ENCODE results near the gene PRR5.

Gene PRR5

DNA sequence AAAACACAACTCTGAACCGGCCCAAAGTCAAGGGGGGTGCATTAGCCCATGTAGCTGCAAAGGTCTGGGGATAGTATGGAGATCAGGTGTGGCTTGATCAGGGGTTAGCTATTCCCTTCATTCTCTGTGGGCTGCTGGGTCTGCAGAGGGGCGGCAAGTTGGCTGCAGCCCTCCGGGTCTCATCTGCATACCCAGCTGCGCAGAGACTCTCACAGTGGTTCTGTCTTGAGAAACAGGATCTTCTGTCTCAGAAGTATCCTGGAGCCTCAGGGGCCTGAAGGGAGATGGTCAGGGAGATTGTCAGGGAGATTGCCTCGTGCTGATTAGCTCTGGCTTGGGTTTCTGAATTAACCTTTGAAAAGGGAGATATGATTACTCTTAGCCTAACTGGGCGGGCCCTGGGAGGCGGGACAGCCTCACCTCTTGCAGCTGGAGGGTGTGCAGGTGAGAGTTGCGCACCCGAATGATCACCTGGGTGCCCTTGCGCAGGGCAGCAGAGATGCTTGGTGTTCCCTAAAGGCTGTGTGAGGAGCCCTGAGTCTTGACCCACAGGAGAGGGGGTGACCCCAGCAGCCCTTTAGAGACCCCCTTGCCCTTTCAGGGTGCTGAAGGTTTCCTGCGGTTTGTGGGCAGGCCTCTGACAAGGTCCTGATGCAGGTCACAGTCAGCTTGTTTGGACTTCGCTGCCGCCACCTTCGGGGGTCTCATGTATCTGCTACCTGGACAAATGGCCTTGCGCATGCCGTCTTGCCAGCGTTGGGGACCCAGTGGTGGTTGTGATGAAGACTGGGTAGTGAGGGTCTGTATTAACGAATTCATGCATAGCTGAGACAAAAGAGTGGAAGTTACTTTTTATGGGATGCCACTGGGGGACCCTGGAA is 57.7 kb downstream of the PRR5 start:
- DNase-seq = no peak

DNA sequence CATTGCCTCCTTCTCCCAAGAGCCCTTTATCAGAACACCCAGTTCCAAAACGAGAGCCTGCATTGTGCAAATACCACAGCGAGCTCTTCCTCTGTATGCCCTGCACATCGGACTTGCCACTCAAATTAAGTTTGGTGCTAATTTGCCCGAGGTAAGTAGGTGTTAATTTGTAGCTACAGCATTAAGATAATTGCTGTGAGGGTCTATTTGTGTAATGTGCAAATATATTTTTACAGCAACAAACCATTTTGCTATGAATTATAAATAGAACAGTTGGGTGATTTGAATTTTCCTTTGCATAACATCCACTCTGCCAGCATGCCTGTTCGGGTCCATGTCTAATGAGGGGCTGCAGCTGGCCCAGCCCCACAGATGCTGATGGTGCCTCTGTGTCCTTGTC is 58.5 kb downstream of the PRR5 start:
- no peak for DNase-seq

DNA sequence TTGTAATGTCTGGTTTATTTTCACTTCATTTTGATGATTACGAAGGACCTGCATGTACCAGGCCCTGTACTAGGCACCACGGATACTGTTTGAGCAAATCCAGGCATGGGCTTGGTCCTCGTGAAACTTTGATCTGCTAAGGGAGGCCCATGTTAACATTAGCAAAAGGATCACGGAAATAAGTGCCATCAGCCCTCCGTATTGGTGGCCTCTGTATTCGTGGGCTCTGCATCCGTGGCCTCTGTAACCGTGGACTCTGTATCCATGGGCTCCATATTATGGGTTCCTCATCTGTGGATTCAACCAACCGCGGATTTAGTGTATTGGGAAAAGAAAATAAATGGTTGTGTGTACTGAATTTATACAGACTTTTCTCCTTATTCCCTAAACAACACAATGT is 59.0 kb downstream of the PRR5 start:
- no peak for DNase-seq

DNA sequence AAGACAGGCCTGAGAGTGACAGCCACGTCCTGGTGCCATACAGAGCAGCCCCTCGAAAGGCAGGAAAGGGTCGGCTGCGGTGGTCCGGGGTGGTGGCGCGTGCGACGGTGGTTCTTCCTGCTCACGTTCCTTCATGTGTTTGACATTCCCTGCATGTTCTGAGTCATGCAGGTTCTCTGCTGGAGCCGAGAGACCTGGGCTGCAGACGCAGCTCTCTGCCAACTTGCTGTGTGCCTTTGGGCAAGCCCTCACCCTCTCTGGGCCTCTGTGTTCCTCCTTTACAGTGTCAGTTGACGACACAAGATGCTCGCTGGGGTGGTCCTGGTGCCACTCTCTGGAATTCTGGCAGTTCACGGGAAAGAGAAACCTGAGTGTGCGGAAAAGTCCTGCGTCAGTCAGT is 62.4 kb downstream of the PRR5 start:
- no peak for DNase-seq

DNA sequence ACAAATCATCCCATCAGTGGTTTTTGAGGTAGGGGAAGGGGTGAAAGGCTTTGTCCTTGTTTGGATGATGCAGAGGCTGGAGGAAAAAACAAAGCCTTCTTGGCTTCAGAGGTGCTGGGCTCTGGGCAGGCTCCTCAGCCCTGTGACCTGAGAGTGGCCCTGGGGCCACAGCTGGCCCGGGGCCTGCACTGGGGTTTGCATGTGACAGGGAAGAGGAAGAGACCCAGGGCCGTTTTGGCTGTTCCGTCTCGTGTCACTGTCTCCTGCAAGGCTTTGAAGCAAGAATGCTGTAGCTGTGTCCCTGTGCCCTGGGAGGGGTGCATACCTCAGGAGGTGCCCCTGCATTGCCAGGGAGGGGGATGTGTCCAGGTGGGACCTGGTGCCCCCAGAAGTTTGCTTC is 63.0 kb downstream of the PRR5 start:
- no peak for DNase-seq

DNA sequence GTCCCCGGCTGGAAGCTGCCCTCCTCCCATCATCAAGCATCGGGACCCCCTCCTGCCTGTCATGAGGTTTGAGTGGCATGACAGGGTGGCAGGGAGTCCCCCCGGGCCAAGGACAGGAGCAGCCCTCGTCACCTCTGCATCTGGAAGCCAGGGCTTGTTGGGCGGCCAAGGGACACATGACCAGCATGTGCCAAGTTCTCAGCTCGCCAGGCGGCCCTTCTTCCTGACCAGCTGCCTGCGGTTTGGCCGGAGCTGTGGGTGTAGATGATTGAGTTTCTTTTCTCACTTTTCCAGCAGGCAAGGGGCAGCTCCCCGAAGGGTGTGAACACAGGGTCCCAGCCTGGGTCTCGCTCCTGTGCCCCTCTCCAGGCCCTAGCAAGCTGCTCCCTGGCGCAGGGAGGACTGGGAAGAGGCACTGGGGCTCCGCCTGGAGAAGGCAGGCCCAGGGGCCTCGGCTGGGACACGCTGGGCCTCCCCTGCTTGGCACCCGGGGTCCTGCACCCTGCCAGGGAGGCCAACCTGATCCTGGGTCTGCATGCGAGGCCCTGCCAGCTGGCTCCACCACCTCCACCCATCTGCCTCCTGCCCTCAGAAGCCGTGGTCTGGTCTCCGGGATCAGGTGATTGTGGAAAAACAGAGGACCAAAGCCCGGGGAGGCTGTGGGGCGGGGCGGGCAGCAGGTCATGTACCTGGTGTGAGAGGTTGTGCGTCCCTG is 63.7 kb downstream of the PRR5 start:
- no peak for DNase-seq

DNA sequence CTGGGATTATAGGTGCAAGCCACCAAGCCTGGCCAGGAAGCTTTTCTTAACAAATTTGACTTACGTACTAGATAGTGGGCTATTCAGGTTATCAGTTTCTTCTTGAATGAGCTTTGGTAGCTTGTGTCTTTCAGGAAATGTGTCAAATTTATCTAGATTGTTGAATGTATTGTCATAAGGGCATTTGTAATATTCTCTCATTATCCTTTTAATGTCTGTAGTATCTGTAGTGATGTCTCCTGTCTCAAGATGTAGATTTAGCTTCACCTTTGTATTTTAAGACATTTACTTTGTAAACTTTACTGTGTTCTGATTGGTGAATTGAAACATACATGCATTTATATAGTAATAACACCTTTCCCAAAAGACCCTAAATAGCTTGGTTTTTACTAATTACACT is 71.1 kb downstream of the PRR5 start:
- DNase-seq = no peak

DNA sequence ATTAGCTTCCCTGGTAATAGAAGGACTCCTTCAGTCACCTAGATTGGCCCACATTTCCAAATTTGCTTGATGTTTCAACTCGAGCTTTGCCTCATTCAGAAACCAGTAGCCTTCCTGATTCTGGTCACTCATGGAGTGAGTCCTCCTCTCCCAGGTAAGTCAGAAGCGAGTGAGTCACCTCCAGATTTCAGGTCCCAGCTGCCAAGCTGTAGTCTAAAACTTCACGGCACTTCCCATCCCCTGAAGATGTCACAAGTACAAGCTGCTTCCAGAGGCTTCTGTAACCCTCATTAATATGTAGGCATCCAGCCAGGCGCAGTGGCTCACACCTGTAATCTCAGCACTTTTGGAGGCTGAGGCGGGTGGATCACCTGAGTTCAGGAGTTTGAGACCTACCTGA is 73.9 kb downstream of the PRR5 start:
- DNase-seq = no peak

DNA sequence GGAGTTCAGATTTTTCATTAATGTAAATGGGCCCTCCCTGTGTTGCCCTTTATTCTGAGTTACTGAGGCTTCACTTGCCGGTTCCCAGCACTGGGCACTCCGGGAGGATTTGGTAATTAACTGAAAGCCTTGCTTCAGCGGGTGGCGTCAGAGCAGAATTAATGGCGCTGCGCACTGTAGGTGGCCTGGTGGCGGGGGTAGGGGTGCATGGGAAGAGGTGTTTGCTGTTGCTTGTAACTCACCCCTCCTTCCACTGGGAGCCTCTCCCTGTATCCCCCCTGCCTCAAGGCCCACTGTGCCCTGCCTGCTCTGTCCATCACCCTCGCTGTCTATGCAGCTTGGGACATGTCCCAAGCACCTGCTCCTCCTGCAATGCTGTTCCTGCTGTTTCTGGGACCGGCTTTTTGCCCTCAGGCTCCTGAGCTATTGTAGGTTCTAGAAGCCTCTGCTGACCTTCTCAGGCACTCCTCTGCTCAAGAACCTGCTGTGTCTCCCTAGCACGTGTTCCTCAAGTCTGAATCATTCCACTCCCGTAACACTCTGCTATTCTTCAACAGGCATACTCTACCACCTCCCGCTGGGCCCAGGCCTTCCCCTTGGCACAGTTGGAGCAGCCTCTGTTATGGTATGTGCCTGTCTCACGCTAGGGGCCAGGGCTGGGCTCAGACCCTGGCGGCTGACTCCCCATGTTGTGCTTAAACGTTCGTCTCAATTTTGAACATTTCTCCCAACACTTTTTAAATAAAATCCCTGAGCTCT is 74.8 kb downstream of the PRR5 start:
- no peak for DNase-seq

DNA sequence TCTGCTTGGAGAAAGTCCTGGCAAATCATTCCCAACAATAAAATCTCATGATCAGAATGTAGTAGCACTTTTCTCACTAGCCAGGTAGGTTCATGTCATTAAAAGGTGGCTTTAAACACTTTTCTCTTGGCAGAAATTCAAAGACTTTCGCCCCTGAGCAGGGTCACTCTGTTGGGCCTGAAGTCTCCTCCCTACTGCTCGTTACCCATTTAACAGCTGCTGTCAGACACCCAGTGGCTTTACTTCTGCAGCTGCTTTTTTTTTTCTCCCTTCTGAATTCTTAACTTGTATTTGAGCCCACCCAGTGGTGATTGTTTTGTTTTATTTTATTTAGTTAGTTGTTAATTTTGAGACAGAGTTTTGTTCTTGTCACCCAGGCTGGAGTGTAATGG is 75.4 kb downstream of the PRR5 start:
- DNase-seq = no peak

DNA sequence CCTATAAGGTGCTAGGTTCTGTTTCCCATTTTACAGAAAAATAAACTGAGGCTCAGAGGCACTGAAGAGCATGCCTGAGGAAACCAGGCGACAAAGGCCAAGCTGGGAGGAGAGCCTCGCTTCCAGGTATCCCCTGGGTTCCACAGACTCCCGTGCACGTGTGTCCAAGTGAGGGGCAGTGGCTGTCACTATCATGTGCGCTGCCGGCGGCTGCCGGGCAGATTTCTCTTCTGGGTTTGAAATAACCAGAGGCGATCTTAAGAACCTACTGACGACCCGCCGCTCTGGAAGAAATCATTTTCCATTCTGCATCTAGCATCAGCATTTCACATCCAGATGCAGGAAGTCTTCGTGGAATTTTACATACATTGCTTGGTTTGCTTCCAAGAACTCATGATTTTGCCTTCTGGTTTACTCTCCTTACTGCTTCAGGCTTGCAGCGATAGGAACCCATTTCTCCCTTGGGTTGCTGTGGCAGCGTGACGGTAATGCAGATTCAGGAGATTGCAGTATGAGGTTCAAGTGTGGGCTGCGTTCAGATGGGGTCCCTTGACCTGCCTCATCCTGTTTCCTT is 79.0 kb downstream of the PRR5 start:
- no peak for DNase-seq

DNA sequence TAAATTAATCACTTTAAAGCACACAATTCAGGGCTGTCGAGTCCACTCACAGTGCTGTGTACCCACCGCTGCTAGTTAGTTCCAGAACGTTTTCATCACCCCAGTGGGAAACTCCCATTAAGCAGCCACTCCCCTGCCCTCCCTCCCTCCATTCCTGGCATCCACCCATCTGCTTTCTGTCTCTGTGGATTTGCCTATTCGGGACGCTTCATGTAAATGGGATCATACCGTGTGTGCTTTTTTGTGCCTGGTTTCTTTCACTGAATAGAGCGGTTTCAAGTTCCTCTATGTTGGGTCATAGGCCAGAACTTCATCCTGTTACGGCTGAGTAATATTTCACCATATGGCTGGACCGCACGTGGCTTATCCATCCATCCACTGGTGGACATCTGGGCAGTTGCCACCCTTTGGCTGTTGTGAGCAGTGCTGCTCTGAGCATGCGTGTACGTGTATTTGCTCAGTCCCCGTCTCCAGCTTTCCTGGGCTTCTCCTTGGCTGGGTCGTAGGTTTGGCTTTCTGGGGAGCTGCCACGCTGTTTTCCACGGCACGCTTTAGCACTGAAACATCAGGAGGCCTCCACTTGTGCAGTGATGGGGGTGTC is 80.5 kb downstream of the PRR5 start:
- no peak for DNase-seq

DNA sequence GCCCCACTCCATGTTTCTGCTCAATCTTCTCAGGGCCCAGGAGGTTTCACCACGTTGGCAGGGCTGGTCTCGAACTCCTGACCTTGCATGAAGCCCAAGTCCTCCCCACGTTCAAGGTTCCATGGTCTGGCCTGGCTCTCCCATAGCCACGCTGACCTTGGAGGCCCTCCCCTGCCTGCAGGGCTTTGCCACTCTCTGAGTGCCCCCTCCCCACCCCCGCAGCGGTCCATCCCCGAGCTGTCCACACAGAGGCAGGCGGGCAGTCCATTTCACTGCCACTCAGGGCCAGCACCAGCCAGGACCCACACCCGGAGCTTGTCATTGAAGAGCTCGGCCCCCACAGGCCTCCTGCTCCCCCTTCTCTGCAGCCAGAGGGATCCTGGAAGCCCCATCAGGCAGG is 81.1 kb downstream of the PRR5 start:
- DNase-seq = no peak

DNA sequence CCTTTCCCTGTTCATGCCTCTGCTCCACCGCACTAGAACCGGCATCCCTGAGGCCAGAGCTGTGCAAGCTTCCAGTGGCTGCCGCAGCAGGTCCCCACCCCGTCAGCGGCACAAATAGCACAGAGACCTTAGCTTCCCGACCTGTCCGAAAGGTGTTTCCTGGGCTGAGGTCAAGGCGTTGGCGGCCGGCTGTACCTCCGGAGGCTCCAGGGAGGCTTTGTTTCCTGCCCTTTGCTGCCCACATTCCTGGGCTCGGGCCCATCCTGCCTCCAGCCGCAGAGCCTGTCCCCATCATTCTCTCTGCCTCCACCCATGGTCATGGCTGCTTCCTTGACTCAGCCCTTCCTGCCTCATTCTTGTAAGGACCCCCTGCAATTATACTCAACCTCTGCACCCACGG is 81.6 kb downstream of the PRR5 start:
- DNase-seq = no peak

DNA sequence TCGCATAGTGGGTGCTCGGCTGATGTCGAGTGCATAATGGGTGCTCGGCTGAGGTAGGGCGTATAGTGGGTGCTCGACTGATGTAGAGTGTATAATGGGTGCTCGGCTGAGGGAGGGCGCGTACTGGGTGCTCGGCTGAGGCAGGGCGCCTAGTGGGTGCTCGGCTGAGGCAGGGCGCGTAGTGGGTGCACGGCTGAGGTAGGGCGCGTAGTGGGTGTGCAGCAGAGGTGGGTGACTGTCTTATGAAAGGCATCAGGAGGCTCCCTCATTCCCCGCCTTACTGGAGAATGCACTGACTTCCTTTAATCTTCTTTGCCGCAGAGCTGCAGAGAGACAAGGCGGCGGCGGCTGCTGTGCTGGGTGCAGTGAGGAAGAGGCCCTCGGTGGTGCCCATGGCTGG is 84.1 kb downstream of the PRR5 start:
- DNase-seq = no peak

DNA sequence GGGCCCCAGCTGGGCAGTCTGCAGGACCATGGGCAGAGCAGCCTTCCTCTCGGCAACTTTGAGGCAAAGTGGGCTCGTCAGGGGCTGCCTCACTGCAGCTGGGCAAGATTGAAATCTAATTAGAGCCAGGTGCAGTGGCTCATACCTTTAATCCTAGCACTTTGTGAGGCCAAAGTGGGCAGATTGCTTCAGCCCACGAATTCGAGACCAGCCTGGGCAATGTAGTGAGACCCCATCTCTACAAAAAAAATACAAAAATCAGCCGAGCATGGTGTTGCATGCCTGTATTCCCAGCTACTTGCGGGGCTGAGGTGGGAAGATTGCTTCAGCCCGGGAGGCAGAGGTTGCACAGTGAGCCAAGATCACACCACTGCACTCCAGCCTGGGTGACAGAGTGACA is 84.6 kb downstream of the PRR5 start:
- DNase-seq = no peak
